Keratinocyte (primary cell): ENCODE data around the gene TCF15. TPM values are rescaled to one million over a fixed set of nuclear protein-coding genes. Genes with fewer than 3 reads are reported as not detected.

ENCODE experiments used
- DNase-seq: peaks from one replicate; pipeline ENCODE4 v3.0.0-alpha.2; 2011; ENCODE audit warnings: low read depth, missing footprints, low spot score
- FAIRE-seq: peaks from 2 replicates; lab custom pipeline; 2011; peaks lifted over from hg19 to GRCh38; lab: Jason Lieb, UNC
- H2AFZ ChIP-seq: 2 replicates; pipeline ENCODE4 v1.6.0; 2012; ENCODE audit warnings: low read length, control low read depth, inconsistent platforms; ENCODE audit not compliant: control insufficient read depth
- H3K27ac ChIP-seq: 2 replicates; pipeline ENCODE4 v1.5.1; 2011; ENCODE audit warnings: low read length; ENCODE audit not compliant: control insufficient read depth, insufficient read depth
- H3K27me3 ChIP-seq: 3 replicates; pipeline ENCODE4 v1.6.0; 2011; ENCODE audit warnings: low read length; ENCODE audit not compliant: control insufficient read depth, insufficient read depth; ENCODE audit errors: extremely low read depth
- H3K36me3 ChIP-seq, 2 experiments: 2 replicates in 1 of 2; 3 replicates in 1 of 2; pipeline ENCODE4 v1.5.1; 2011; ENCODE audit warnings: low read length in 2 of 2, mild to moderate bottlenecking in 1 of 2; ENCODE audit not compliant: control insufficient read depth in 2 of 2, insufficient read depth in 2 of 2; ENCODE audit errors: extremely low read depth in 1 of 2
- H3K4me1 ChIP-seq: 3 replicates; pipeline ENCODE4 v1.5.1; 2011; ENCODE audit warnings: low read length; ENCODE audit not compliant: control insufficient read depth, insufficient read depth; ENCODE audit errors: extremely low read depth
- H3K4me2 ChIP-seq: 3 replicates; pipeline ENCODE4 v1.6.0; 2011; ENCODE audit warnings: low read depth, low read length; ENCODE audit not compliant: control insufficient read depth, insufficient read depth; ENCODE audit errors: extremely low read depth
- H3K4me3 ChIP-seq, 3 experiments: fragments of 200-600 bp in 1 of 3; sonication (generic) in 1 of 3; 2 replicates in 2 of 3; 3 replicates in 1 of 3; pipeline ENCODE4 v1.5.1; 2011 to 2016; ENCODE audit warnings: low read length in 3 of 3, mild to moderate bottlenecking in 3 of 3, control low read depth in 2 of 3, inconsistent platforms in 1 of 3, low read depth in 1 of 3, mixed read lengths in 1 of 3, mixed run types in 1 of 3, moderate library complexity in 1 of 3; ENCODE audit not compliant: control insufficient read depth in 2 of 3, insufficient read depth in 2 of 3; ENCODE audit errors: extremely low read depth in 1 of 3
- H3K79me2 ChIP-seq: 2 replicates; pipeline ENCODE4 v1.6.0; 2012; ENCODE audit warnings: low read length; ENCODE audit not compliant: control insufficient read depth, insufficient read depth
- H3K9ac ChIP-seq: 3 replicates; pipeline ENCODE4 v1.6.0; 2011; ENCODE audit warnings: low read length; ENCODE audit not compliant: control insufficient read depth, insufficient read depth; ENCODE audit errors: extremely low read depth
- H3K9me1 ChIP-seq: 3 replicates; pipeline ENCODE4 v1.6.0; 2011; ENCODE audit warnings: low read length; ENCODE audit not compliant: control insufficient read depth, insufficient read depth; ENCODE audit errors: extremely low read depth
- H3K9me3 ChIP-seq: 2 replicates; pipeline ENCODE4 v1.5.1; 2012; ENCODE audit warnings: low read depth, low read length; ENCODE audit not compliant: control insufficient read depth
- H4K20me1 ChIP-seq: 3 replicates; pipeline ENCODE4 v1.6.0; 2011; ENCODE audit warnings: low read length; ENCODE audit not compliant: control insufficient read depth, insufficient read depth; ENCODE audit errors: extremely low read depth
- EZH2 ChIP-seq: IDR thresholded peaks from one replicate; pipeline ENCODE4 v1.6.1; 2012; ENCODE audit warnings: inconsistent platforms, mild to moderate bottlenecking, low read length, moderate library complexity
- dilution Hi-C: fragments of 300-500 bp; cut with MboI; formaldehyde crosslinking; loops from one replicate; pipeline ENCODE4 v1.7.0; 2020; ENCODE audit warnings: low sequenced_read_pairs; ENCODE audit not compliant: extremely low pct_ligation_motif_present
- polyA plus RNA-seq, 5 experiments: library from polyadenylated mRNA; depleted of rRNA in 3 of 5; stranded (reverse) in 3 of 5; stranded (forward) in 1 of 5; unstranded in 1 of 5; fragments of >200 nt; gene quantifications; 1 replicate in 1 of 5; 2 replicates in 3 of 5; 3 replicates in 1 of 5; pipeline versions ENCODE4 v1.2.1 to v1.2.3, GENCODE V29; 2011 to 2012; ENCODE audit warnings: missing spikeins in 2 of 5, low read depth in 1 of 5, low replicate concordance in 1 of 5
- TF ChIP-seq, protein P1 (sequence below), 3 experiments: IDR thresholded peaks in 1 of 3; conservative IDR thresholded peaks in 1 of 3; optimal IDR thresholded peaks in 1 of 3; 2 replicates in 2 of 3; 3 replicates in 1 of 3; pipeline versions ENCODE3 to v1.5.1; 2011; ENCODE audit warnings: low read length in 3 of 3, mild to moderate bottlenecking in 3 of 3, moderate library complexity in 2 of 3, control low read depth in 1 of 3, inconsistent platforms in 1 of 3; ENCODE audit not compliant: insufficient read depth in 2 of 3; ENCODE audit errors: extremely low read depth in 1 of 3

TCF15 gene
- polyA plus RNA-seq, 1 donor (not counting 4 experiments of a cell fraction or from before 2014, with no cell fraction given), result not detected

DNA sequence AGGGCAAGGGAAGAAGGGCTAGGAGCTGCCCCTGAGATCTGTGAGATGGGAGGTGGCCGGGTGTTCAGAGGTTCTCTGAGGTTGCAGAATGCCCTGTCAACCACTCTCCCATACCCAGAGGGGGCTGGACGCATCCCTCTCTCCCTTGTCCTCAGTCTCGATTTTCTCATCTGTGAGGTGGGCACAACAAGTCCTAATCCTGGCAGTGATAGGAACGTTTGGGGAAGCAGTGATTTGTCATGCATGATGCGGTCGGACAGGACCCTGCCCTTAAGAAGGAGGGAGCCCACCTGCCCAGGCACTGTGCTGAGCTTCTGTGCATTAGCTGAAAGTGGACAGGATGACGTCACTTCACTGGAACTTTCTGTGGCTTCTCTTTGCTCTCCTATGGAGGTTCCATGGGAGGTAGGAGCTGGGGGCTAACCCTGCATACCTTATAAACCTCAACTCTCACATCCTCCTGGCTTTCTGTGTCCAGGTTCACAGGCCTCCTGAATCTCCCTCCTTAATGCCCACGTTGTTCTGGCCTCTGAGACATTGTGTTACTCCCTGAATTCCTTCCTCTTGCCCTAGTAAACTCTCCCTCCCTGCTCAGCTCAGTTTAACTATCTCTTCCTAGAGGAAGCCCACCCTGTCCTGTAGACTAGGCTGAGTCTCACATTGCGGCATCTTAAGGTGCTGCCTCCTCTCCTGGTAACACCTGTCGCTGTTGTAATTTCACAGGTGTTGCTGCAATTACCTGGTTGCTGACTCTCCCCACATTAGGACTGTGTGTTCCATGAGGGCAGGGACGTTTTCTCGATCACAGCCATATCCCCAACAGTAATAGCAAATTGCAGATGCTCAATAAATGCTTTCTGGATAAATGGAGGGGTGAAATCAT is 36.5 kb downstream of the TCF15 start:
- Histone ChIP-seq H3K9ac (no peak overlapping the region), H3K4me2 (no peak overlapping the region), H3K9me3 (no peaks in the 10 kb centered on the region), H3K27ac (no peak overlapping the region), H3K36me3 (no peaks in the 10 kb centered on the region), H2AFZ (no peak overlapping the region), H4K20me1 (no peaks in the 10 kb centered on the region), H3K9me1 (no peaks in the 10 kb centered on the region), H3K79me2 (no peaks in the 10 kb centered on the region), H3K4me3 (no peak overlapping the region), H3K4me1 (no peaks in the 10 kb centered on the region), H3K27me3 (peaks cover 44% of the 10 kb centered on the region)
- dilution Hi-C loops, result no loop called here
- TF ChIP-seq, protein P1, sequence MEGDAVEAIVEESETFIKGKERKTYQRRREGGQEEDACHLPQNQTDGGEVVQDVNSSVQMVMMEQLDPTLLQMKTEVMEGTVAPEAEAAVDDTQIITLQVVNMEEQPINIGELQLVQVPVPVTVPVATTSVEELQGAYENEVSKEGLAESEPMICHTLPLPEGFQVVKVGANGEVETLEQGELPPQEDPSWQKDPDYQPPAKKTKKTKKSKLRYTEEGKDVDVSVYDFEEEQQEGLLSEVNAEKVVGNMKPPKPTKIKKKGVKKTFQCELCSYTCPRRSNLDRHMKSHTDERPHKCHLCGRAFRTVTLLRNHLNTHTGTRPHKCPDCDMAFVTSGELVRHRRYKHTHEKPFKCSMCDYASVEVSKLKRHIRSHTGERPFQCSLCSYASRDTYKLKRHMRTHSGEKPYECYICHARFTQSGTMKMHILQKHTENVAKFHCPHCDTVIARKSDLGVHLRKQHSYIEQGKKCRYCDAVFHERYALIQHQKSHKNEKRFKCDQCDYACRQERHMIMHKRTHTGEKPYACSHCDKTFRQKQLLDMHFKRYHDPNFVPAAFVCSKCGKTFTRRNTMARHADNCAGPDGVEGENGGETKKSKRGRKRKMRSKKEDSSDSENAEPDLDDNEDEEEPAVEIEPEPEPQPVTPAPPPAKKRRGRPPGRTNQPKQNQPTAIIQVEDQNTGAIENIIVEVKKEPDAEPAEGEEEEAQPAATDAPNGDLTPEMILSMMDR (optimal IDR thresholded peaks at IDR 0.05 in 1 of 3, IDR thresholded peaks at IDR 0.05 in 1 of 3, conservative IDR thresholded peaks at IDR 0.05 in 1 of 3; ENCODE audit: extremely low read depth in 1 of 3, insufficient read depth in 2 of 3, low read length in 3 of 3), result no peak
- no peak for TF ChIP-seq EZH2
- no peak for DNase-seq
- no peak for FAIRE-seq

DNA sequence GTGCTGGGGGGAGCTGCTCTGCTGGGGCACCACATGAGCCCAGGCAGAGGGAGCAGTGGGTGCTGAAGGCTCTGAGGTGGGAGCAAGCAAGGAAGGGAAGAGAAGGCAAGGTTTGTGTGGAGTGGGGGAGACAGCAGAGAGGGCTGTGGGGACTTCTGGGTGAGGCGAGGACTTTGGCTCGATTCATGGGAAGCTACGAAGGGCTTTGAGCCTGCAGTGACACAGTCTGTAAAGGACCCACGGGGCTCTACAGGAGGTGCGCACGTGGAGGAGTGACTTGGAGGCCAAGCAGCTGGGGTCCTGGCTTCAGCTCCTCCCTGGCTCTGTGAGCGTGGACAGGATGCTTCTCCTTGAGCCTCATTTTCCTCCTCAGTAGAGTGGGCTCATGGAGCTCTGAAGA is 37.4 kb downstream of the TCF15 start:
- H2AFZ ChIP-seq, result no peak overlapping the region
- FAIRE-seq (no peak), DNase-seq (no peak)
- H3K4me3 ChIP-seq, result no peak overlapping the region
- no peak overlapping the region for H3K9ac ChIP-seq
- dilution Hi-C loops, result no loop called here
- TF ChIP-seq, protein P1 (optimal IDR thresholded peaks at IDR 0.05 in 1 of 3, IDR thresholded peaks at IDR 0.05 in 1 of 3, conservative IDR thresholded peaks at IDR 0.05 in 1 of 3; ENCODE audit: extremely low read depth in 1 of 3, insufficient read depth in 2 of 3, low read length in 3 of 3), result no peak
- no peak for TF ChIP-seq EZH2
- H3K4me1 ChIP-seq, result no peaks in the 10 kb centered on the region
- peaks cover 48% of the 10 kb centered on the region for H3K27me3 ChIP-seq
- H3K36me3 ChIP-seq, result no peaks in the 10 kb centered on the region
- H3K9me3 ChIP-seq, result no peaks in the 10 kb centered on the region
- no peaks in the 10 kb centered on the region for H4K20me1 ChIP-seq
- H3K27ac ChIP-seq, result no peak overlapping the region
- no peaks in the 10 kb centered on the region for H3K79me2 ChIP-seq
- H3K9me1 ChIP-seq, result no peaks in the 10 kb centered on the region
- H3K4me2 ChIP-seq, result no peak overlapping the region
